ENCODE data around the gene EIF3D. TPM values are rescaled to one million over a fixed set of nuclear protein-coding genes. Genes with fewer than 3 reads are reported as not detected.

Gene EIF3D
- total and polyA plus RNA-seq, 9 of the 15 experiments (the other 6 are each of a cell fraction or from before 2014, with no cell fraction given) = 191 to 422 (median 279) TPM

- TF ChIP-seq MLX (CRISPR knock-in tag; conservative IDR thresholded peaks at IDR 0.05) = peak in 1 of 2 experiments; percentile 93; a peak in 1 of 4 replicates
- peak; percentile 38; the same call in 1 of the 2 replicates for TF ChIP-seq TCF7 (IDR thresholded peaks at IDR 0.05; ENCODE audit: borderline replicate concordance)
- TF ChIP-seq DPF2 (IDR thresholded peaks at IDR 0.05) = no peak
- TF ChIP-seq PCBP1 (IDR thresholded peaks at IDR 0.05; ENCODE audit: low read depth, low read length, poor library complexity, severe bottlenecking) = peak; percentile 40
- peak; percentile 90 for TF ChIP-seq RBM25 (IDR thresholded peaks at IDR 0.05; ENCODE audit: low read depth, low read length, severe bottlenecking)
- peak; percentile 90 for TF ChIP-seq ZBTB33 (CRISPR knock-in tag; IDR thresholded peaks at IDR 0.05)
- TF ChIP-seq MNT (conservative IDR thresholded peaks at IDR 0.05) = peak; percentile 85 to 93
- no peak for TF ChIP-seq ETV5 (CRISPR knock-in tag; IDR thresholded peaks at IDR 0.05; ENCODE audit: low read depth)
- TF ChIP-seq SMARCC2 (IDR thresholded peaks at IDR 0.05; ENCODE audit: low read depth) = no peak
- peak; percentile 89; the same call in 1 of the 2 replicates for TF ChIP-seq ZNF589 (CRISPR knock-in tag; IDR thresholded peaks at IDR 0.05; ENCODE audit: low read depth)
- peak; percentile 88 for TF ChIP-seq ZNF431 (CRISPR knock-in tag; IDR thresholded peaks at IDR 0.05)
- TF ChIP-seq KDM5B (IDR thresholded peaks at IDR 0.05; ENCODE audit: insufficient replicate concordance, low read depth, low read length) = peak; percentile 71
- no peak for TF ChIP-seq FOXM1 (IDR thresholded peaks at IDR 0.05; ENCODE audit: low read depth)
- TF ChIP-seq FOXM1 (CRISPR knock-in tag; IDR thresholded peaks at IDR 0.05; ENCODE audit: low read depth) = peak; percentile 90; the same call in 1 of the 2 replicates
- no peak for TF ChIP-seq BCLAF1 (IDR thresholded peaks at IDR 0.05; ENCODE audit: borderline replicate concordance in 1 of 2, control insufficient read depth in 1 of 2, low read depth in 2 of 2, low read length in 1 of 2)
- peak; percentile 98 for TF ChIP-seq BHLHE40 (IDR thresholded peaks at IDR 0.05; ENCODE audit: low read length)
- peak; percentile 40 for TF ChIP-seq NFYB (IDR thresholded peaks at IDR 0.05; ENCODE audit: extremely low read depth, insufficient read length)
Measured at GRCh38 chr22:36506637-36507517, 22.1 kb downstream of the EIF3D start, which contains the start of gene FOXRED2 (continued).

Measured in K562 (cell line).